Liver (tissue), 3 donors: ENCODE measurements around the gene MTHFS.

Experiments
- NR2F2 ChIP-seq: IDR thresholded peaks from 2 replicates; pipeline ENCODE4 v1.6.1; 2016; ENCODE audit warnings: antibody characterized with exemption
- RAD21 ChIP-seq, 2 donors: IDR thresholded peaks; 2 replicates each; pipeline ENCODE4 v1.6.1; 2016; ENCODE audit warnings: antibody characterized with exemption in 2 of 2, mild to moderate bottlenecking in 2 of 2
- TAF1 ChIP-seq: conservative IDR thresholded peaks from 2 replicates; pipeline ENCODE4 v1.6.1; 2016; ENCODE audit warnings: antibody characterized with exemption, mild to moderate bottlenecking
- TF ChIP-seq, protein P1 (sequence below): IDR thresholded peaks from 2 replicates; pipeline ENCODE4 v1.6.1; 2016; ENCODE audit warnings: antibody characterized with exemption, mild to moderate bottlenecking
- TF ChIP-seq, protein P2 (sequence below): fragments of 150-350 bp; IDR thresholded peaks from 2 replicates; pipeline ENCODE4 v1.5.1; 2017; ENCODE audit warnings: improper control_type of control experiment, low read depth, low read length; ENCODE audit not compliant: missing input control
- TF ChIP-seq, protein P3 (sequence below): IDR thresholded peaks from 2 replicates; pipeline ENCODE4 v1.6.1; 2016; ENCODE audit warnings: antibody characterized with exemption
- TF ChIP-seq, protein P4 (sequence below): IDR thresholded peaks from 2 replicates; pipeline ENCODE4 v1.6.1; 2016; ENCODE audit warnings: antibody characterized with exemption
- donor health status: healthy.
- donor health status: healthy.

DNA sequence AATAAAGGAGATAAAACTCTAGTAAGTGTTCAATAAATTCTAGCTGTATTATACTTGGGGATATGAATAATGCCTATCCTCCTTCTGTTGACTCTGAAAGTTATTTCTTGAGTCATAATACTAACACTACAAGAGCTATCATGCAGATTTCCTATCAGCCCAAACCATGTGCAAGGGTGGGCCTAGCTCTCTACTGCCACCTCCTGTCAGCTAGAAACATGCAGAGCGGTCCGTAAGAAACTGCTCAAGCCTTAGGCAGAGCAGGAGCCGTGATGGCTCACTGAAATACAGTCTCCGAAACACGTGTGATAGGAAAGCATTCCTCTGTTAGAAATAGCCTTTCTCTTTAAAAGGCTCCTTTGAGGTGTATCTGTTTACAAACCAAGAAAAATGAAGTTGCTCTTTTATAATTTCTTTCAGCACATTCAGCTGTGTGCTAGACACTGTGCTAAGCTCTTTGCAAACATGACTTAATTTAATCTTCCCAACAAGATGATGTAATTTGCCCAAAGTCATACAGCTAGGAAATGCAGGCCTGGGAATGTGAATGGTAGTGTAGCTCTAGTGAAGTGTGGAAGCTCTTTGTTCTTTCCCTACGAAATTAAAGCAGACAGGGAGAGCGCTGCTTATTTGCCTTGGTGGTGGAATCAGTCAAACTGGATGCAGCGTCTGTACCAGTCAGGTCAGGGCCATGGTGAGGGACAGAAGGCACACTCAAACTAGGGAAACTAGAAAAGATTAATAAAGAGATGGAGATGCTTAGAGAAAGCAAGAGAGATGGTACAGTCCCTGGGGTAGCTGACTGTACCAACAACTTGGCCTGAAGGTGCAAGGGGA, 43.1 kb downstream of the MTHFS start:
- TF ChIP-seq, protein P1, sequence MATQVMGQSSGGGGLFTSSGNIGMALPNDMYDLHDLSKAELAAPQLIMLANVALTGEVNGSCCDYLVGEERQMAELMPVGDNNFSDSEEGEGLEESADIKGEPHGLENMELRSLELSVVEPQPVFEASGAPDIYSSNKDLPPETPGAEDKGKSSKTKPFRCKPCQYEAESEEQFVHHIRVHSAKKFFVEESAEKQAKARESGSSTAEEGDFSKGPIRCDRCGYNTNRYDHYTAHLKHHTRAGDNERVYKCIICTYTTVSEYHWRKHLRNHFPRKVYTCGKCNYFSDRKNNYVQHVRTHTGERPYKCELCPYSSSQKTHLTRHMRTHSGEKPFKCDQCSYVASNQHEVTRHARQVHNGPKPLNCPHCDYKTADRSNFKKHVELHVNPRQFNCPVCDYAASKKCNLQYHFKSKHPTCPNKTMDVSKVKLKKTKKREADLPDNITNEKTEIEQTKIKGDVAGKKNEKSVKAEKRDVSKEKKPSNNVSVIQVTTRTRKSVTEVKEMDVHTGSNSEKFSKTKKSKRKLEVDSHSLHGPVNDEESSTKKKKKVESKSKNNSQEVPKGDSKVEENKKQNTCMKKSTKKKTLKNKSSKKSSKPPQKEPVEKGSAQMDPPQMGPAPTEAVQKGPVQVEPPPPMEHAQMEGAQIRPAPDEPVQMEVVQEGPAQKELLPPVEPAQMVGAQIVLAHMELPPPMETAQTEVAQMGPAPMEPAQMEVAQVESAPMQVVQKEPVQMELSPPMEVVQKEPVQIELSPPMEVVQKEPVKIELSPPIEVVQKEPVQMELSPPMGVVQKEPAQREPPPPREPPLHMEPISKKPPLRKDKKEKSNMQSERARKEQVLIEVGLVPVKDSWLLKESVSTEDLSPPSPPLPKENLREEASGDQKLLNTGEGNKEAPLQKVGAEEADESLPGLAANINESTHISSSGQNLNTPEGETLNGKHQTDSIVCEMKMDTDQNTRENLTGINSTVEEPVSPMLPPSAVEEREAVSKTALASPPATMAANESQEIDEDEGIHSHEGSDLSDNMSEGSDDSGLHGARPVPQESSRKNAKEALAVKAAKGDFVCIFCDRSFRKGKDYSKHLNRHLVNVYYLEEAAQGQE: no peak
- TF ChIP-seq RAD21 (IDR thresholded peaks at IDR 0.05): peak; percentile 87 to 92
- TF ChIP-seq, protein P2, sequence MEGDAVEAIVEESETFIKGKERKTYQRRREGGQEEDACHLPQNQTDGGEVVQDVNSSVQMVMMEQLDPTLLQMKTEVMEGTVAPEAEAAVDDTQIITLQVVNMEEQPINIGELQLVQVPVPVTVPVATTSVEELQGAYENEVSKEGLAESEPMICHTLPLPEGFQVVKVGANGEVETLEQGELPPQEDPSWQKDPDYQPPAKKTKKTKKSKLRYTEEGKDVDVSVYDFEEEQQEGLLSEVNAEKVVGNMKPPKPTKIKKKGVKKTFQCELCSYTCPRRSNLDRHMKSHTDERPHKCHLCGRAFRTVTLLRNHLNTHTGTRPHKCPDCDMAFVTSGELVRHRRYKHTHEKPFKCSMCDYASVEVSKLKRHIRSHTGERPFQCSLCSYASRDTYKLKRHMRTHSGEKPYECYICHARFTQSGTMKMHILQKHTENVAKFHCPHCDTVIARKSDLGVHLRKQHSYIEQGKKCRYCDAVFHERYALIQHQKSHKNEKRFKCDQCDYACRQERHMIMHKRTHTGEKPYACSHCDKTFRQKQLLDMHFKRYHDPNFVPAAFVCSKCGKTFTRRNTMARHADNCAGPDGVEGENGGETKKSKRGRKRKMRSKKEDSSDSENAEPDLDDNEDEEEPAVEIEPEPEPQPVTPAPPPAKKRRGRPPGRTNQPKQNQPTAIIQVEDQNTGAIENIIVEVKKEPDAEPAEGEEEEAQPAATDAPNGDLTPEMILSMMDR: peak; percentile 83
- TF ChIP-seq TAF1: no peak
- TF ChIP-seq, protein P3, sequence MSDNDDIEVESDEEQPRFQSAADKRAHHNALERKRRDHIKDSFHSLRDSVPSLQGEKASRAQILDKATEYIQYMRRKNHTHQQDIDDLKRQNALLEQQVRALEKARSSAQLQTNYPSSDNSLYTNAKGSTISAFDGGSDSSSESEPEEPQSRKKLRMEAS: peak; percentile 17
- no peak for TF ChIP-seq NR2F2
- TF ChIP-seq, protein P4, sequence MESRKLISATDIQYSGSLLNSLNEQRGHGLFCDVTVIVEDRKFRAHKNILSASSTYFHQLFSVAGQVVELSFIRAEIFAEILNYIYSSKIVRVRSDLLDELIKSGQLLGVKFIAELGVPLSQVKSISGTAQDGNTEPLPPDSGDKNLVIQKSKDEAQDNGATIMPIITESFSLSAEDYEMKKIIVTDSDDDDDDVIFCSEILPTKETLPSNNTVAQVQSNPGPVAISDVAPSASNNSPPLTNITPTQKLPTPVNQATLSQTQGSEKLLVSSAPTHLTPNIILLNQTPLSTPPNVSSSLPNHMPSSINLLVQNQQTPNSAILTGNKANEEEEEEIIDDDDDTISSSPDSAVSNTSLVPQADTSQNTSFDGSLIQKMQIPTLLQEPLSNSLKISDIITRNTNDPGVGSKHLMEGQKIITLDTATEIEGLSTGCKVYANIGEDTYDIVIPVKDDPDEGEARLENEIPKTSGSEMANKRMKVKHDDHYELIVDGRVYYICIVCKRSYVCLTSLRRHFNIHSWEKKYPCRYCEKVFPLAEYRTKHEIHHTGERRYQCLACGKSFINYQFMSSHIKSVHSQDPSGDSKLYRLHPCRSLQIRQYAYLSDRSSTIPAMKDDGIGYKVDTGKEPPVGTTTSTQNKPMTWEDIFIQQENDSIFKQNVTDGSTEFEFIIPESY: no peak
